DMS114 treated with DMSO at 0.1 percent for 48 hours (cell line): ENCODE measurements around the gene KIR2DL3.
"Not testable (repeated sequence)": the region's sequence is repeated elsewhere in the genome, so short reads cannot be mapped to it uniquely, and the experiment has no call there.

Experiments used
- DNase-seq: peaks from one replicate; lab custom pipeline; 2025; ENCODE audit not compliant: unreplicated experiment; lab: John Stamatoyannopoulos, UW

Gene KIR2DL3

GRCh38 chr19:54739587-54740497 lies 1.5 kb downstream of the KIR2DL3 start:
- no peak for DNase-seq

GRCh38 chr19:54741950-54742349 lies 3.6 kb downstream of the KIR2DL3 start:
- not testable (repeated sequence) for DNase-seq

GRCh38 chr19:54744080-54744479 lies 5.8 kb downstream of the KIR2DL3 start:
- DNase-seq, result not testable (repeated sequence)

GRCh38 chr19:54747614-54748322 lies 9.5 kb downstream of the KIR2DL3 start:
- DNase-seq, result not testable (repeated sequence)

GRCh38 chr19:54750276-54750675 lies 12.0 kb downstream of the KIR2DL3 start:
- DNase-seq, result not testable (repeated sequence)

GRCh38 chr19:54756204-54757110 lies 18.1 kb downstream of the KIR2DL3 start:
- not testable (repeated sequence) for DNase-seq

- DNase-seq, result not testable (repeated sequence)
Measured at GRCh38 chr19:54758577-54758976, 20.3 kb downstream of the KIR2DL3 start.

GRCh38 chr19:54764219-54764618 lies 25.9 kb downstream of the KIR2DL3 start:
- not testable (repeated sequence) for DNase-seq

- DNase-seq, result not testable (repeated sequence)
Measured at GRCh38 chr19:54766464-54766863, 28.2 kb downstream of the KIR2DL3 start.

GRCh38 chr19:54769646-54770045 lies 31.3 kb downstream of the KIR2DL3 start, which contains the start of gene KIR2DL1:
Gene KIR2DL1, plus strand, starts transcription at chr19:54769793. Its CDS starts 58 bp downstream, at chr19:54769851.
- DNase-seq, result not testable (repeated sequence)

- DNase-seq, result not testable (repeated sequence)
Measured at GRCh38 chr19:54770511-54770910, 32.2 kb downstream of the KIR2DL3 start.

- not testable (repeated sequence) for DNase-seq
Measured at GRCh38 chr19:54771018-54771960, 33.0 kb downstream of the KIR2DL3 start.

GRCh38 chr19:54772666-54773065 lies 34.4 kb downstream of the KIR2DL3 start:
- not testable (repeated sequence) for DNase-seq

GRCh38 chr19:54775095-54775815 lies 36.9 kb downstream of the KIR2DL3 start:
- DNase-seq, result not testable (repeated sequence)

- not testable (repeated sequence) for DNase-seq
Measured at GRCh38 chr19:54775830-54776229, 37.5 kb downstream of the KIR2DL3 start.

GRCh38 chr19:54777851-54778250 lies 39.5 kb downstream of the KIR2DL3 start:
- not testable (repeated sequence) for DNase-seq

GRCh38 chr19:54778896-54779295 lies 40.6 kb downstream of the KIR2DL3 start:
- not testable (repeated sequence) for DNase-seq

GRCh38 chr19:54782916-54783315 lies 44.6 kb downstream of the KIR2DL3 start:
- not testable (repeated sequence) for DNase-seq
